HS-5 (cell line): ENCODE measurements around the gene FCGR3B.
"Not testable (repeated sequence)": the region's sequence is repeated elsewhere in the genome, so short reads cannot be mapped to it uniquely, and the experiment has no call there.

Experiments
- DNase-seq: peaks from one replicate; pipeline ENCODE4 v3.0.0-alpha.2; 2012; ENCODE audit warnings: low read depth

The FCGR3B gene

GRCh38 chr1:161631076-161631475 is at the start of gene FCGR3B:
TSS of gene FCGR3B (minus strand) at chr1:161631176. CDS start at chr1:161631094, 82 bp downstream.
- DNase-seq, result no peak

- DNase-seq, result no peak
Measured at GRCh38 chr1:161678500-161678899, 47.5 kb upstream of the FCGR3B start.

DNA sequence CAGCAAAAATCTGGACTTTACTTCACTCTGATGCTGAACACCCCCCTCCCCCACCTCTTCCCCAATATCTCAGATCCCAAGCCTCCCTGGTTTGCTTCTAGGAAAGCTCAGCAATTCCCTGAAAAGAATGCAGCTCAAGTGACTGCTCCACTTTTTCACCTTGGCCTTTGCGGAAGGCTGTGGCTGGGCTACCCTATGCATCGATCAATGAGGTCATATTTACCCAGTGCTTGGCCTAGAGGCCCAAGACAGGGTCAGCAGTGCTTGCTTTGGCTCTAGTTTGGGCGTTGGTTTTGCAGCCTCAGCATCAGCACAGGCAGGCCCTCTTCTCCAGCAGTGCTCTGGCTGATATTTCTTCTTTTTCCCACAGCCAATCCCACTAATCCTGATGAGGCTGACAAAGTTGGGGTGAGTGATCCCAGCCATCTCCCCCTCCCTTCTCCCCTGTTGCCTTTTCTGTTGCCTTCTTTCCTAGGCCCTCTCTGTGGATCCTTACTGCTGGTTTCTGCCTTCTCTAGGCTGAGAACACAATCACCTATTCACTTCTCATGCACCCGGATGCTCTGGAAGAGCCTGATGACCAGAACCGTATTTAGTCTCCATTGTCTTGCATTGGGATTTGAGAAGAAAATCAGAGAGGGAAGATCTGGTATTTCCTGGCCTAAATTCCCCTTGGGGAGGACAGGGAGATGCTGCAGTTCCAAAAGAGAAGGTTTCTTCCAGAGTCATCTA is 46.1 kb upstream of the FCGR3B start:
- no peak for DNase-seq

DNA sequence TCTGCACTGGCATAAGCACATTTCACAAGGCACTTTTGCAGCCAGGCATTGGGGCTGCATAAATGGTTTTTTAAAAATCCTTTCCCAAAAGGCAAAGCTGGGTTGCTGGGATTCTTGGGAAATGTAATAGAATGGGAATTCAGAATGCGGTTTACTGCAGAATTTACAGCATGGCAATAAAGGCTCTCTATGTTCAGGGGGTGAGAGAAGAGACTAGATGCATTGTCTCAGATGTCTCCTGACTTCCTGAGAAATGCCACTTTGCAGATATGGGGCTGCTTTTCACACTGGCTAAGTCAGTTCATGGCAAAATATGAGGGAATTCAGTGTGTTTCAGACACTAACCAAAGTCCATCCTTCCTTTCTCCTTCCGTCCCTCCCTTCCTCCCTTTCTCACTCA is 45.5 kb upstream of the FCGR3B start:
- DNase-seq, result no peak

GRCh38 chr1:161674908-161675307 is 43.9 kb upstream of the FCGR3B start:
- DNase-seq, result not testable (repeated sequence)

- not testable (repeated sequence) for DNase-seq
Measured at GRCh38 chr1:161674447-161674846, 43.5 kb upstream of the FCGR3B start.

DNA sequence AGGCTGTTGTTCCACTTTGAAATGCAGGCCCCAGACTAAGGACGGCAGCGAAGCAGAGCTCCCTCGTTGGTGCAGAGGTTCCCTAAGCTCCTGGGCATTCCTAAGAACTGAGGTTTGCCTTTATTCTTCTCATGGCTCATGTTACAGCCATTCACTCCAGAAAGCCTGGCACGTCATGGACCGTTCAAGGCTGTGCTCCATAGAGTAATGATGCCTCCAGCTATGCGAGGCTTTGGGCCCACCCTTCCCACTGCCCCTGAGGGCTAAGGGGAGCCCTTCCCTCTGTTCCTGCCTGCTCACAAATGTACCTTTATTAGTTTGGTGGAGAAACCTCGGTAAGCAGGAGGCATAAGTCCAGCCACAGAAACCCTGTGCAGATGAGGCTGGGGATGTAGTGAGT is 42.5 kb upstream of the FCGR3B start:
- not testable (repeated sequence) for DNase-seq

GRCh38 chr1:161671045-161672020 is 40.4 kb upstream of the FCGR3B start:
- DNase-seq, result not testable (repeated sequence)

- DNase-seq, result not testable (repeated sequence)
Measured at GRCh38 chr1:161664689-161665088, 33.7 kb upstream of the FCGR3B start.

DNA sequence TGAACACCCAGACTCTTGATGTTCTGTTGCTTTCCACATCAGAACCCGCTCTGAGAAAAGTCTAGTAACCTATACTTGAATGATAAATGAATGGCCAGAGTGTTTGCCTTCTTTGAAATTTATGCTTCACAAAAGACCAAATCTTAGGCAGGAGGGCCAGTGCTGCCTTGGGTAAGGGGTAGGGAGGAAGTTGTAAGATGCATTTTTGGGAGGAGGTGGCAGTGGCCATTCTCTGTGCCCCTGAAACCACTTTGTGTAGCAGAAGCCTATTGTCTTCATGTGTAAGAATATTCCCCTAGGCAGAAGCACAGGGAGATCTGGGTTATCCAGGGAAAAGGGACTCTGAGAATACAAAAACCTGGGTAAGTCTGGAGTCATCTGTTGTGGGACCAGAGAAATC is 32.6 kb upstream of the FCGR3B start:
- not testable (repeated sequence) for DNase-seq

DNA sequence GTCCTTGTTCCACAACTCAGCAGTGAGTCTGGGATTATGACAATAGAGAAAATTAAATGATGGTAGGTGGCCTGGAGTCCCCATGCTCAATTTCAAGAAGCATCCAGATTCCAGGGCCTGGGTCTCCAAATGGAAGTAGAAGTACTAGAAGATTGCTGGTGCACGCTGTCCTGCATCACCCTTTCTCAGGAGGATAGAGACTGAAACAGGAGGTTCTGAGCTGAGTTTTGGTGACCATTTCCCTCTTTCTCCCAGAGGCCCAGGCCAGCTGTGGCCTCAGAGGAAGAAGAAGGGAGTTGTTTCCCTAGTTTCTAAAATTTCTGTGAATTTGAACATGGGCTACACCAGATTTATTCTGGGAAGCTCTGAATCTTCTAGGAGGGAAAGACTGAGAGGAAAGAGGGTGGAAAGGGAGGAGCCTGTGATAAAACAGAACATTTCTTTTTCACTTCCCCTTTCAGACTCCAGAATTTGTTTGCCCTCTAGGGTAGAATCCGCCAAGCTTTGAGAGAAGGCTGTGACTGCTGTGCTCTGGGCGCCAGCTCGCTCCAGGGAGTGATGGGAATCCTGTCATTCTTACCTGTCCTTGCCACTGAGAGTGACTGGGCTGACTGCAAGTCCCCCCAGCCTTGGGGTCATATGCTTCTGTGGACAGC is 31.8 kb upstream of the FCGR3B start, which contains the start of gene FCGR2B:
TSS of gene FCGR2B (plus strand) at position 460 of the 656 bp plus-strand sequence. CDS start at position 559, 99 bp downstream.
- DNase-seq, result not testable (repeated sequence)

DNA sequence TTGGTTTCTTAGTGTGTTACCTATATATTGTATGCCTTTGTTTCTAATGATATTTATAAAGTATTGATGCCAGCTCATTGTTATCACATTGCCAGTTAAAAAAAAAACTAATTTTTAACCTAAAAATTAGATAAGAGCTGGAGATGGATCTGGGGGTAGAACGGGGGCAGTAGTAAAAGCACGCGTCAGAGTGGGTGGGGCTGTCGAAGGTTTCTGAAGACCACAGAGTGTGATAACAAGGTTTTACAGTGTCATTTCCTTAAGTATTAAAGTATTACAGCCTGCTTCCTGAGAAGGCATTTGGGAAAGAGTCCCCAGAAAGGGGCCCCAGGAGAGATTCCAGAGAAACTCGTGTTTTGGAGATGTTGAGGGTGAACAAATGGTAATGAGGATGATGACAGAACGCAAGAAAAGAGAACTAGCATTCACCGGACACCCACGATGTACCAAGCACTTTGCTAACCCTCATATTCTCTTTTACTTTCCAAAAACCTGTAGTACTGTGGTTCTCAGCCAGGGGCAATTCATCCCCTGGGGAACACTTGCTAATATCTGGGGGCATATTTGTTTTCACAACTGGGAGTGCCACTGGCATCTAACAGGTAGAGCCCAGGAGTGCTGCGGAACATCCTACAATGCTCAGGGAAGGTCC is 30.8 kb upstream of the FCGR3B start:
- not testable (repeated sequence) for DNase-seq

DNA sequence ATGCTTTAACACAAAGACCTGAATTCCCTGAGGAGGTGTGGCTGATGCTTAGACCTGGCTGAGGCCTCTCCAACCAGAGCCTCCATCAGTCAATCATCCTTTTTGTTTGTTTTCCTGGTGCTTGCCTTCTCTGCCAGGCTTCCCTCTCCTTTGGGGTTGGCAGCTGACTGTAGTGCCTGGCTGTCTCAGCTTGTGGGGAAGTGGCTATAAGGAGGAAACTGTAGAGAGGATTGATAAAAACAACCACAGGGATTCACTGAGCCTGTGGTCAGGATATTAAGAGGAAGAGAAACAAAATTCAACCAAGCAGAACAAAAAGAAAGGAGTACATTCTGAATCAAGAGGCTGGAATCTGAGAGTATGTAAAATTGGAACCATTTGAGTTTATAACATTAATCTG is 27.5 kb upstream of the FCGR3B start:
- not testable (repeated sequence) for DNase-seq

- DNase-seq, result not testable (repeated sequence)
Measured at GRCh38 chr1:161653971-161654370, 23.0 kb upstream of the FCGR3B start.

DNA sequence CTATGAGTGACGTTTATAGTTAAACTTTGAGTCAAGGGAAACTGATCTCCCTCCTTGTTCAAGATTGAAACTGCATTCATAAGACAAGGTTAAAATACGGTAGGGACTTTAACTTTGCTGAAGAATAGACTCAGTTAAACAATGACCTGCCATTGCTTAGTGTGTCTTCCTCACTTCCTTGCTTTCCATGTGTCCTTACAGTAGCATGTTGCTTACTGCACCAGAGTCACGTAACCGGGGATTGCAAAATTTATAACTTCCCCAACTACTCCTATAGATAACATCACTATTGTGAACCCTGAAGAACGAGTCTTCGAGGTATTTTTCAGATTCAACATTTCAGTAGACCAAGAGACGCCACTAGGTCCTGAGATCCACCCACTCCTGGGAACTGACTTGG is 22.6 kb upstream of the FCGR3B start:
- not testable (repeated sequence) for DNase-seq

GRCh38 chr1:161647507-161648360 is 16.8 kb upstream of the FCGR3B start:
- peak; percentile 18 for DNase-seq

DNA sequence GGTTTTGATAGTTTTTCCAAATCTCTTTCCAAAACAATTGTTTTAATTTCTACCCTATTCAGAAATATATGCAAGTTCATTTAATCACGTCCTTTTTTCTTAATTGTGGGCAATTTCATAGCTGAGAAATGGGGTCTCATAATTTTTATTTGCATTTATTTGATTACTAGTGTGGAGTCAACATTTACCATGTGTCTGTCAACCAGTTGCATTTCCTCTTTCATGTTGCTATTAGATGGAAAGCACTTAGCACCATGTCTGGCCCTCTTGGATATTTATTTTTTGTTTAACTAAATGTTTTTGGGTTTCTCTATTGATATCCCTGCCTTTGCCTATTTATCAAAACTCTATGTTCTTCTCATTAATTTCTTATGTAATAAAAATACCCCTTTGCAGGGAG is 13.9 kb upstream of the FCGR3B start:
- not testable (repeated sequence) for DNase-seq

DNA sequence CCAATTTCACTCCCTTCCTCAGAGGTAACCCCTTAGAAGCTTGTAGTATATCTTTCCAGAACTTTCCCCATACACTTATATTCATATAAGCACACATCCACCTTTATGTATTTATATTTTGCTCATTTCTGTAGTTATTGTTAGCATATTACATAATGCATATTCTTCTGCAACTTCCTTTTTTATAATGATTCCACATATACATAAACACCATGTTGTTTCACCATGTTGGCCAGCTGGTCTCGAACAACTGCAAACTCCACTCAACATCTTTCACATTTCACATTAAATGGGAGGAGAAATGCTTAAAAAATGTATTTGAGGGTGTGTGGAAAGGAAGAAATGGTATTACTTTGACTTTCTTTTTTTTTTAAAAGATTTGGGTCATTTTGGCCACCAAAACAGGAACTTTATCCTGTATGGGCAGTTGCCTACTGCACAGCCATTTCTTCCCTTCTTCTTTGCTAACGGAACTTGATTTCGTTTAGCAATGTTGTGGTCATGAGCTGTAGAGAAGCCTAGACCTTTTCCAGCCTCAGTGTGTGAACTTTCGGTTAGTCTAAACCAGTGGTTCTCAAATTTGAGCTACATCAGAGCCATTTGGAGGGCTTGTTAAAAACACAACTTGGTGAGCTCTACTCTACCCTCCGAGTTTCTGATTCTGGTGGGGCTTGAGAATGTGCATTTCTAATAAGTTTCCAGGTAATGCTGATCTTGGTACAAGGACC is 12.7 kb upstream of the FCGR3B start:
- DNase-seq, result not testable (repeated sequence)

GRCh38 chr1:161642697-161643096 is 11.7 kb upstream of the FCGR3B start:
- DNase-seq, result not testable (repeated sequence)

GRCh38 chr1:161639203-161639602 is 8.2 kb upstream of the FCGR3B start:
- DNase-seq, result not testable (repeated sequence)
